ENCODE data around the gene PRF1.

Gene PRF1

GRCh38 chr10:70560511-70560941, 42.0 kb downstream of the PRF1 start:
- no peak for DNase-seq (ENCODE audit: low spot score)

- DNase-seq (ENCODE audit: low spot score) = no peak
Measured at GRCh38 chr10:70559861-70560260, 42.7 kb downstream of the PRF1 start.

GRCh38 chr10:70558871-70559810, 43.4 kb downstream of the PRF1 start:
- peak; percentile 88 for DNase-seq (ENCODE audit: low spot score)

GRCh38 chr10:70558295-70558694, 44.2 kb downstream of the PRF1 start:
- no peak for DNase-seq (ENCODE audit: low spot score)

GRCh38 chr10:70557876-70558275, 44.7 kb downstream of the PRF1 start:
- DNase-seq (ENCODE audit: low spot score) = no peak

GRCh38 chr10:70557086-70557845, 45.3 kb downstream of the PRF1 start:
- no peak for DNase-seq (ENCODE audit: low spot score)

GRCh38 chr10:70555371-70555770, 47.2 kb downstream of the PRF1 start:
- no peak for DNase-seq (ENCODE audit: low spot score)

- DNase-seq (ENCODE audit: low spot score) = no peak
Measured at GRCh38 chr10:70552586-70552985, 50.0 kb downstream of the PRF1 start.

GRCh38 chr10:70551971-70552422, 50.5 kb downstream of the PRF1 start:
- DNase-seq (ENCODE audit: low spot score) = peak; percentile 86

GRCh38 chr10:70551466-70551865, 51.1 kb downstream of the PRF1 start:
- no peak for DNase-seq (ENCODE audit: low spot score)

GRCh38 chr10:70550459-70550858, 52.1 kb downstream of the PRF1 start:
- no peak for DNase-seq (ENCODE audit: low spot score)

- DNase-seq (ENCODE audit: low spot score) = peak; percentile 86
Measured at GRCh38 chr10:70549962-70550458, 52.5 kb downstream of the PRF1 start.

- no peak for DNase-seq (ENCODE audit: low spot score)
Measured at GRCh38 chr10:70549351-70549961, 53.1 kb downstream of the PRF1 start.
